Stomach (tissue), 4 donors: ENCODE results near the gene SLAMF6.

ENCODE experiments used
- EP300 ChIP-seq: sonication (generic); formaldehyde crosslinking; IDR thresholded peaks from one replicate; pipeline ENCODE4 v1.6.1; 2017; ENCODE audit warnings: antibody characterized with exemption
- POLR2AphosphoS5 ChIP-seq, 3 donors: sonication (generic); formaldehyde crosslinking; IDR thresholded peaks; one replicate each; pipeline ENCODE4 v1.6.1; 2016; ENCODE audit warnings: antibody characterized with exemption in 3 of 3
- TF ChIP-seq, protein P1 (sequence below), 7 experiments: fragments of 450-650 bp in 4 of 7; fragments of 200-600 bp in 3 of 7; sonication (generic) in 3 of 7; IDR thresholded peaks; one replicate each; pipeline ENCODE4 v1.5.1; 2016 to 2019; ENCODE audit warnings: antibody characterized with exemption in 7 of 7, control low read depth in 2 of 7, mild to moderate bottlenecking in 1 of 7

DNA sequence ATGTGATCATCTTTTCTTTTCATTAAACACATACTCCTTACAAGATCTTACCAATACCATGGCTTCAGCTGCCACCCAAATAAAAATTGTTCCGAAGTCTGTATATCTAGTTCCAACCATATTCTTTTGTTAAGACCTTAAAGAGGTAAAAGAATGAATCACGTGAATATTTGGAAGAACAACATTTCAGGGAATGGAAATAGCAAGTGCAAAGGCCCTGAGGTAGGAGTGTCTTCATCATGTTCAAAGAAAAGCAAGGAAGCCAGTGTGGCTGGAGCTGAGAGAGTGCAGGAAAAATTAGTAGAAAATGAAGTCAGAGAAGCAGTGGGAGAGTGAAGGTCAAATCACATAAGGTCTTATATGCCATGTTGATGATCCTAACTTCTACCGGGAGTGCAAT is 50.9 kb downstream of the SLAMF6 start:
- TF ChIP-seq, protein P1, sequence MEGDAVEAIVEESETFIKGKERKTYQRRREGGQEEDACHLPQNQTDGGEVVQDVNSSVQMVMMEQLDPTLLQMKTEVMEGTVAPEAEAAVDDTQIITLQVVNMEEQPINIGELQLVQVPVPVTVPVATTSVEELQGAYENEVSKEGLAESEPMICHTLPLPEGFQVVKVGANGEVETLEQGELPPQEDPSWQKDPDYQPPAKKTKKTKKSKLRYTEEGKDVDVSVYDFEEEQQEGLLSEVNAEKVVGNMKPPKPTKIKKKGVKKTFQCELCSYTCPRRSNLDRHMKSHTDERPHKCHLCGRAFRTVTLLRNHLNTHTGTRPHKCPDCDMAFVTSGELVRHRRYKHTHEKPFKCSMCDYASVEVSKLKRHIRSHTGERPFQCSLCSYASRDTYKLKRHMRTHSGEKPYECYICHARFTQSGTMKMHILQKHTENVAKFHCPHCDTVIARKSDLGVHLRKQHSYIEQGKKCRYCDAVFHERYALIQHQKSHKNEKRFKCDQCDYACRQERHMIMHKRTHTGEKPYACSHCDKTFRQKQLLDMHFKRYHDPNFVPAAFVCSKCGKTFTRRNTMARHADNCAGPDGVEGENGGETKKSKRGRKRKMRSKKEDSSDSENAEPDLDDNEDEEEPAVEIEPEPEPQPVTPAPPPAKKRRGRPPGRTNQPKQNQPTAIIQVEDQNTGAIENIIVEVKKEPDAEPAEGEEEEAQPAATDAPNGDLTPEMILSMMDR (IDR thresholded peaks at IDR 0.05): no peak
- no peak for TF ChIP-seq EP300
- no peak for TF ChIP-seq POLR2AphosphoS5 (IDR thresholded peaks at IDR 0.05)
